ENCODE results near the gene GALNTL6. TPM values are rescaled to one million over a fixed set of nuclear protein-coding genes. Genes with fewer than 3 reads are reported as not detected.

GALNTL6 gene
- total and polyA plus RNA-seq, 2 of the 4 experiments (the other 2 are of a cell fraction), result under 0.01 TPM; not detected in 1

- Histone ChIP-seq H3K36me3 (ENCODE audit: control insufficient read depth, insufficient read depth, low read length) (no peaks in the 10 kb centered on the region), H3K23ac (ENCODE audit: low read depth, low read length) (no peak overlapping the region), H3K9ac (ENCODE audit: low read depth, low read length) (no peak overlapping the region), H3K9me3 (ENCODE audit: control insufficient read depth, insufficient read depth, low read length) (no peaks in the 10 kb centered on the region), H3K27me3 (ENCODE audit: control insufficient read depth, insufficient read depth, low read length) (no peaks in the 10 kb centered on the region), H2BK20ac (ENCODE audit: low read depth, low read length) (no peak overlapping the region), H3K79me1 (ENCODE audit: low read depth in 1 of 2, low read length in 2 of 2) (no peaks in the 10 kb centered on the region), H2BK120ac (ENCODE audit: low read depth, low read length) (no peak overlapping the region), H4K91ac (ENCODE audit: insufficient read depth, low read depth, low read length) (no peak overlapping the region), H2AK9ac (replicated peaks; ENCODE audit: low read depth, low read length, poor library complexity) (no peak overlapping the region), H3K56ac (ENCODE audit: extremely low read depth, insufficient read depth, low read length) (no peak overlapping the region), H4K8ac (ENCODE audit: low read depth in 2 of 2, low read length in 2 of 2) (no peak overlapping the region), H3K4me3 (ENCODE audit: insufficient read depth, low read depth, low read length) (no peak overlapping the region), H4K5ac (ENCODE audit: low read depth, low read length) (no peak overlapping the region), H3K14ac (replicated peaks; ENCODE audit: low read depth, low read length) (no peak overlapping the region), H2AK5ac (ENCODE audit: low read depth, low read length) (no peak overlapping the region), H2BK5ac (ENCODE audit: low read depth, low read length, poor library complexity, severe bottlenecking) (no peak overlapping the region), H3K18ac (ENCODE audit: low read depth, low read length) (no peak overlapping the region), H3K4ac (ENCODE audit: low read depth, low read length) (no peak overlapping the region), H3K4me1 (ENCODE audit: control insufficient read depth, insufficient read depth, low read length) (no peaks in the 10 kb centered on the region), H2AFZ (replicated peaks; ENCODE audit: low read length, poor library complexity) (no peak overlapping the region), H3K27ac (ENCODE audit: insufficient read depth, low read length) (no peak overlapping the region), H4K20me1 (ENCODE audit: insufficient read depth, low read length) (no peaks in the 10 kb centered on the region), H2BK15ac (ENCODE audit: low read depth, low read length) (no peak overlapping the region), H3K4me2 (ENCODE audit: low read depth, low read length) (no peak overlapping the region), H3K9me1 (ENCODE audit: insufficient read depth, low read length) (no peaks in the 10 kb centered on the region)
- WGBS, 2 experiments (ENCODE audit: extremely low coverage in 2 of 2, insufficient read length in 1 of 2), result no CpG with 5 or more reads among the region's 2 CpGs
- ATAC-seq (ENCODE audit: low read depth), result no peak
- TF ChIP-seq CEBPB (IDR thresholded peaks at IDR 0.05; ENCODE audit: low read depth, low read length) (no peak), RAD21 (IDR thresholded peaks at IDR 0.05; ENCODE audit: low read length) (no peak), RCOR1 (IDR thresholded peaks at IDR 0.05; ENCODE audit: insufficient replicate concordance, low read length) (no peak), MAZ (IDR thresholded peaks at IDR 0.05; ENCODE audit: borderline replicate concordance, low read depth, low read length) (no peak), FOS (IDR thresholded peaks at IDR 0.05; ENCODE audit: low read depth, low read length) (no peak)
- dilution Hi-C loops (cut with HindIII; ENCODE audit: low sequenced_read_pairs, unreplicated experiment), result no loop called here
- ChIA-PET POLR2A (ENCODE audit: unreplicated experiment) (no interaction called here), CTCF (no interaction called here)
- DNase-seq, result no peak
- no TSS peak for BruUV-seq (replicated peaks)
- intact Hi-C loops (cut with micrococcal nuclease), result no loop called here
- in situ Hi-C loops (cut with MboI; ENCODE audit: low sequenced_read_pairs), result no loop called here
Measured at GRCh38 chr4:171891038-171891437, 77.8 kb downstream of the GALNTL6 start.
